Endothelial cell of umbilical vein (primary cell): ENCODE measurements around the gene PERM1. TPM values are rescaled to one million over a fixed set of nuclear protein-coding genes. Genes with fewer than 3 reads are reported as not detected.

Experiments
- BruUV-seq: library from RNA; stranded (reverse); fragments of 400-500 nt; replicated peaks from 2 replicates; lab custom pipeline; 2021; lab: Mats Ljungman, UMichigan
- CTCF ChIA-PET: fragments of 300-600, 350-600 bp; sonication (Branson Sonifier 250); formaldehyde crosslinking; loops from one replicate; lab custom pipeline; 2021; ENCODE audit warnings: antibody characterized with exemption, inconsistent platforms; lab: Charles Lee
- POLR2A ChIA-PET: fragments of 300-600, 350-600 bp; sonication (Branson Sonifier 250); formaldehyde crosslinking; loops from one replicate; lab custom pipeline; 2021; ENCODE audit warnings: antibody characterized with exemption, inconsistent platforms; lab: Charles Lee
- DNase-seq: peaks from one replicate; pipeline ENCODE4 v3.0.0-alpha.2; 2011; ENCODE audit warnings: low read depth, low spot score
- FAIRE-seq: peaks from 2 replicates; lab custom pipeline; 2011; peaks lifted over from hg19 to GRCh38; lab: Jason Lieb, UNC
- H2AFZ ChIP-seq: 2 replicates; pipeline ENCODE4 v1.6.0; 2012; ENCODE audit warnings: low read depth, low read length, control low read depth, inconsistent platforms
- H3K27ac ChIP-seq: 2 replicates; pipeline ENCODE4 v1.5.1; 2011; ENCODE audit warnings: low read depth, mild to moderate bottlenecking, control low read depth, low read length, moderate library complexity; ENCODE audit not compliant: insufficient read depth
- H3K27me3 ChIP-seq, 2 experiments: 2 replicates each; pipeline versions ENCODE4 v1.6.0 to v1.6.1; 2011; ENCODE audit warnings: low read length in 2 of 2, mixed read lengths in 1 of 2; ENCODE audit not compliant: control insufficient read depth in 2 of 2, insufficient read depth in 2 of 2
- H3K36me3 ChIP-seq, 2 experiments: 2 replicates in 1 of 2; 3 replicates in 1 of 2; pipeline ENCODE4 v1.5.1; 2011; ENCODE audit warnings: low read length in 2 of 2, mild to moderate bottlenecking in 1 of 2, moderate library complexity in 1 of 2; ENCODE audit not compliant: control insufficient read depth in 2 of 2, insufficient read depth in 2 of 2; ENCODE audit errors: extremely low read depth in 1 of 2
- H3K4me1 ChIP-seq: 3 replicates; pipeline ENCODE4 v1.5.1; 2011; ENCODE audit warnings: mild to moderate bottlenecking, low read length; ENCODE audit not compliant: control insufficient read depth, insufficient read depth; ENCODE audit errors: extremely low read depth
- H3K4me2 ChIP-seq: 2 replicates; pipeline ENCODE4 v1.6.1; 2011; ENCODE audit warnings: low read length, control low read depth, mixed read lengths; ENCODE audit not compliant: insufficient read depth
- H3K4me3 ChIP-seq, 3 experiments: fragments of 200-600 bp in 1 of 3; sonication (generic), shearing (Covaris generic) in 1 of 3; replicated peaks in 1 of 3; 2 replicates each; pipeline ENCODE4 v1.5.1; 2011 to 2016; ENCODE audit warnings: control low read depth in 3 of 3, low read length in 3 of 3, mild to moderate bottlenecking in 2 of 3, inconsistent platforms in 1 of 3, low read depth in 1 of 3, moderate library complexity in 1 of 3; ENCODE audit not compliant: insufficient read depth in 1 of 3
- H3K79me2 ChIP-seq: 2 replicates; pipeline ENCODE4 v1.6.0; 2012; ENCODE audit warnings: low read length, inconsistent platforms; ENCODE audit not compliant: control insufficient read depth, insufficient read depth
- H3K9ac ChIP-seq: replicated peaks from 2 replicates; pipeline ENCODE3; 2011; ENCODE audit warnings: low read length, control low read depth; ENCODE audit not compliant: insufficient read depth; ENCODE audit errors: extremely low read depth
- H3K9me1 ChIP-seq: replicated peaks from 3 replicates; pipeline ENCODE4 v1.6.0; 2011; ENCODE audit warnings: mild to moderate bottlenecking, low read length; ENCODE audit not compliant: control insufficient read depth, insufficient read depth; ENCODE audit errors: extremely low read depth
- H3K9me3 ChIP-seq: replicated peaks from 2 replicates; pipeline ENCODE4 v1.5.1; 2012; ENCODE audit warnings: low read length, inconsistent platforms; ENCODE audit not compliant: control insufficient read depth, insufficient read depth
- H4K20me1 ChIP-seq: replicated peaks from 2 replicates; pipeline ENCODE3; 2011; ENCODE audit warnings: mild to moderate bottlenecking, low read length; ENCODE audit not compliant: control insufficient read depth, insufficient read depth; ENCODE audit errors: extremely low read depth
- CTCF ChIP-seq, 2 donors: IDR thresholded peaks; 1 replicate in 1 of 2; 2 replicates in 1 of 2; pipeline ENCODE4 v1.5.1; 2011; ENCODE audit warnings: low read length in 2 of 2, mild to moderate bottlenecking in 2 of 2, moderate library complexity in 2 of 2, control low read depth in 1 of 2, inconsistent platforms in 1 of 2, low read depth in 1 of 2; ENCODE audit not compliant: insufficient read depth in 1 of 2; ENCODE audit errors: extremely low read depth in 1 of 2
- EZH2 ChIP-seq: IDR thresholded peaks from 2 replicates; pipeline ENCODE4 v1.6.1; 2012; ENCODE audit warnings: borderline replicate concordance, low read depth, mild to moderate bottlenecking, moderate library complexity, low read length, inconsistent platforms; ENCODE audit not compliant: severe bottlenecking
- FOS ChIP-seq: IDR thresholded peaks from 2 replicates; pipeline ENCODE4 v1.6.1; 2011; ENCODE audit warnings: mild to moderate bottlenecking, low read length, moderate library complexity, borderline replicate concordance; ENCODE audit not compliant: insufficient read depth
- GATA2 ChIP-seq: IDR thresholded peaks from 2 replicates; pipeline ENCODE4 v1.7.0; 2011; ENCODE audit warnings: low read depth, mild to moderate bottlenecking, moderate library complexity, mixed read lengths, low read length; ENCODE audit not compliant: insufficient read length, insufficient read depth
- JUN ChIP-seq: IDR thresholded peaks from 2 replicates; pipeline ENCODE4 v1.6.1; 2011; ENCODE audit warnings: borderline replicate concordance, low read depth; ENCODE audit not compliant: insufficient read length, insufficient read depth
- MAX ChIP-seq: IDR thresholded peaks from 2 replicates; pipeline ENCODE4 v1.6.1; 2011; ENCODE audit not compliant: insufficient read depth, insufficient read length
- MYC ChIP-seq: IDR thresholded peaks from one replicate; pipeline ENCODE4 v1.6.1; 2011; ENCODE audit warnings: mild to moderate bottlenecking, low read depth, low read length
- POLR2A ChIP-seq: IDR thresholded peaks from 2 replicates; pipeline ENCODE4 v1.6.1; 2012; ENCODE audit warnings: low read depth, mild to moderate bottlenecking, control low read depth, low read length
- POLR2AphosphoS5 ChIP-seq: IDR thresholded peaks from 2 replicates; pipeline ENCODE4 v1.6.1; 2012; ENCODE audit warnings: low read depth, mild to moderate bottlenecking, control low read depth, low read length, moderate library complexity; ENCODE audit not compliant: insufficient read depth
- dilution Hi-C: fragments of 300-500 bp; cut with MboI; formaldehyde crosslinking; loops from one replicate; pipeline ENCODE4 v1.15.0; 2019; ENCODE audit warnings: low sequenced_read_pairs; ENCODE audit not compliant: extremely low pct_ligation_motif_present
- intact Hi-C: fragments of 100-400 bp; cut with micrococcal nuclease; formaldehyde crosslinking; loops from one replicate; pipeline ENCODE4 v1.10.0; 2022
- polyA plus RNA-seq, 4 experiments: library from polyadenylated mRNA; depleted of rRNA in 3 of 4; stranded (reverse) in 3 of 4; unstranded in 1 of 4; fragments of >200 nt; gene quantifications; 2 replicates each; pipeline versions ENCODE4 v1.2.1 to v1.2.3, GENCODE V29; 2011 to 2012; ENCODE audit warnings: missing spikeins in 1 of 4
- total RNA-seq: library from RNA; stranded (reverse); gene quantifications from 2 replicates; pipeline ENCODE4 v1.2.3, GENCODE V29; 2021

Gene PERM1
- total and polyA plus RNA-seq, 2 donors (not counting 3 experiments of a cell fraction or from before 2014, with no cell fraction given) = not detected

GRCh38 chr1:984476-984814, 2.6 kb upstream of the PERM1 start:
- DNase-seq = no peak
- Histone ChIP-seq H3K79me2 (no peaks in the 10 kb centered on the region), H4K20me1 (no peaks in the 10 kb centered on the region), H3K27me3 (peaks cover 2 to 3% of the 10 kb centered on the region in 2 experiments), H3K4me2 (no peak overlapping the region), H3K9me1 (no peaks in the 10 kb centered on the region), H3K4me1 (no peaks in the 10 kb centered on the region), H2AFZ (no peak overlapping the region), H3K9ac (no peak overlapping the region), H3K9me3 (no peaks in the 10 kb centered on the region), H3K36me3 (no peaks in the 10 kb centered on the region), H3K27ac (no peak overlapping the region), H3K4me3 (no peak overlapping the region)
- dilution Hi-C loops (no loop called here), intact Hi-C loops (loop anchor here (1.0 to 2.0 kb wide), 3 partner anchors 78 to 306 kb away; partner anchors contain the start of gene C1orf159)
- ChIA-PET CTCF (interaction anchor here (0.5 to 5.1 kb wide), 33 partner anchors 9 to 309 kb away, joined by 3 to 77 read pairs (median 5); partner anchors contain the start of genes HES4, ISG15, NOC2L and PLEKHN1), POLR2A (no interaction called here)
- FAIRE-seq = no peak
- TF ChIP-seq FOS = no peak
- TF ChIP-seq POLR2A = no peak
- TF ChIP-seq MAX = no peak
- no peak for TF ChIP-seq MYC
- no peak for TF ChIP-seq EZH2
- no peak for TF ChIP-seq CTCF (IDR thresholded peaks at IDR 0.05; ENCODE audit: extremely low read depth in 1 of 2, insufficient read depth in 1 of 2, low read depth in 1 of 2, low read length in 2 of 2)
- no peak for TF ChIP-seq GATA2
- no peak for TF ChIP-seq POLR2AphosphoS5
- no peak for TF ChIP-seq JUN
- BruUV-seq = no TSS peak
